BLaER1 treated with 17β-estradiol and CSF1 and Interleukin-3, amounts not matched to agents 10 nM and 100 nM (cell line): ENCODE results near the gene HAGHL.
A peak's percentile ranks its signal among the peaks of the same experiment; 100 is the strongest.
"Not testable (repeated sequence)": the region's sequence is repeated elsewhere in the genome, so short reads cannot be mapped to it uniquely, and the experiment has no call there.

ENCODE experiments used
- H3K27ac ChIP-seq, 11 experiments: shearing (Covaris generic); formaldehyde crosslinking; 2 replicates each; pipeline ENCODE4 v1.8.1; 2022
- H3K27me3 ChIP-seq, 11 experiments: shearing (Covaris generic); formaldehyde crosslinking; 2 replicates each; pipeline ENCODE4 v1.8.1; 2022
- H3K36me3 ChIP-seq, 11 experiments: shearing (Covaris generic); formaldehyde crosslinking; 2 replicates each; pipeline ENCODE4 v1.8.1; 2022
- H3K4me1 ChIP-seq, 10 experiments: shearing (Covaris generic); formaldehyde crosslinking; 2 replicates each; pipeline ENCODE4 v1.8.1; 2022
- H3K4me2 ChIP-seq, 11 experiments: shearing (Covaris generic); formaldehyde crosslinking; 2 replicates each; pipeline ENCODE4 v1.8.1; 2022
- H3K4me3 ChIP-seq, 10 experiments: shearing (Covaris generic); formaldehyde crosslinking; 2 replicates each; pipeline ENCODE4 v1.8.1; 2022
- H3K9ac ChIP-seq, 11 experiments: shearing (Covaris generic); formaldehyde crosslinking; 2 replicates each; pipeline ENCODE4 v1.8.1; 2022
- H3K9me3 ChIP-seq, 11 experiments: shearing (Covaris generic); formaldehyde crosslinking; replicated peaks in 1 of 11; 2 replicates each; pipeline ENCODE4 v1.8.1; 2022
- H4K20me1 ChIP-seq, 11 experiments: shearing (Covaris generic); formaldehyde crosslinking; 2 replicates each; pipeline ENCODE4 v1.8.1; 2022
- Cebpa-rat ChIP-seq, 11 experiments: shearing (Covaris generic); IDR thresholded peaks; 2 replicates each; pipeline ENCODE4 v1.8.1; 2022

The HAGHL gene

GRCh38 chr16:736936-737481 is 10.1 kb downstream of the HAGHL start:
- H3K27me3 ChIP-seq, result no peaks in the 10 kb centered on the region
- no peaks in the 10 kb centered on the region for H3K9me3 ChIP-seq
- peak overlapping the region; percentile 70 to 100 (median 98) for H3K4me2 ChIP-seq
- H3K4me1 ChIP-seq, result peaks cover 37 to 89% (median 79%) of the 10 kb centered on the region in 10 experiments
- peak overlapping the region in 8 of 11 experiments; percentile 58 to 83 (median 72); a peak in 17 of 22 replicates for H3K27ac ChIP-seq
- TF ChIP-seq Cebpa-rat (IDR thresholded peaks at IDR 0.05), result no peak
- H3K4me3 ChIP-seq, result peak overlapping the region in 8 of 10 experiments; percentile 46 to 64 (median 56); a peak in 15 of 20 replicates
- H4K20me1 ChIP-seq, result peaks cover 7 to 49% (median 27%) of the 10 kb centered on the region in 11 experiments; a peak in 16 of 22 replicates
- peaks cover 40 to 60% (median 52%) of the 10 kb centered on the region in 11 experiments for H3K36me3 ChIP-seq
- H3K9ac ChIP-seq, result peak overlapping the region in 8 of 11 experiments; percentile 51 to 75 (median 67); a peak in 16 of 22 replicates

- H3K4me2 ChIP-seq, result peak overlapping the region; percentile 86 to 100 (median 99)
- H3K27me3 ChIP-seq, result no peaks in the 10 kb centered on the region
- H3K27ac ChIP-seq, result peak overlapping the region; percentile 40 to 84 (median 74)
- no peaks in the 10 kb centered on the region for H3K9me3 ChIP-seq
- H3K9ac ChIP-seq, result peak overlapping the region; percentile 81 to 92 (median 87)
- H3K4me1 ChIP-seq, result peaks cover 37 to 67% (median 63%) of the 10 kb centered on the region in 10 experiments
- H3K36me3 ChIP-seq, result peaks cover 12 to 32% (median 24%) of the 10 kb centered on the region in 11 experiments
- peaks cover 2 to 22% (median 9%) of the 10 kb centered on the region in 11 experiments; a peak in 15 of 22 replicates for H4K20me1 ChIP-seq
- peak overlapping the region; percentile 71 to 98 (median 91) for H3K4me3 ChIP-seq
- no peak for TF ChIP-seq Cebpa-rat (IDR thresholded peaks at IDR 0.05)
Measured at GRCh38 chr16:739560-740458, 12.9 kb downstream of the HAGHL start.

GRCh38 chr16:740459-740763 is 13.5 kb downstream of the HAGHL start:
- Histone ChIP-seq H3K4me3 (peak overlapping the region; percentile 71 to 98 (median 91)), H3K4me2 (peak overlapping the region; percentile 86 to 100 (median 99)), H4K20me1 (peaks cover 0 to 16% (median 4%) of the 10 kb centered on the region in 11 experiments; a peak in 9 of 22 replicates), H3K27ac (peak overlapping the region; percentile 40 to 84 (median 74)), H3K36me3 (peaks cover 6 to 26% (median 19%) of the 10 kb centered on the region in 11 experiments; a peak in 19 of 22 replicates), H3K9ac (peak overlapping the region; percentile 81 to 92 (median 87)), H3K27me3 (no peaks in the 10 kb centered on the region), H3K4me1 (peaks cover 37 to 61% (median 57%) of the 10 kb centered on the region in 10 experiments), H3K9me3 (no peaks in the 10 kb centered on the region)
- TF ChIP-seq Cebpa-rat (IDR thresholded peaks at IDR 0.05), result no peak

GRCh38 chr16:740764-741505 is 14.0 kb downstream of the HAGHL start, which contains the start of gene CIAO3:
CIAO3 (minus strand) TSS chr16:740997; CDS start chr16:740985, 12 bp downstream.
- H3K27ac ChIP-seq, result peak within 1 kb of the TSS; percentile 40 to 84 (median 74)
- TF ChIP-seq Cebpa-rat (IDR thresholded peaks at IDR 0.05), result no peak

GRCh38 chr16:741986-742629 is 15.2 kb downstream of the HAGHL start:
- no peak for TF ChIP-seq Cebpa-rat (IDR thresholded peaks at IDR 0.05)
- no peak overlapping the region for H3K27ac ChIP-seq
- no peak overlapping the region for H3K4me3 ChIP-seq
- peaks cover 0 to 9% (median 2%) of the 10 kb centered on the region in 11 experiments; a peak in 13 of 22 replicates for H3K36me3 ChIP-seq
- H3K4me1 ChIP-seq, result peaks cover 28 to 48% (median 40%) of the 10 kb centered on the region in 10 experiments
- no peak overlapping the region for H3K9ac ChIP-seq
- H4K20me1 ChIP-seq, result peaks cover 0 to 6% (median 0%) of the 10 kb centered on the region in 11 experiments; a peak in 2 of 22 replicates
- H3K4me2 ChIP-seq, result peak overlapping the region in 4 of 11 experiments; percentile 11 to 40 (median 18); a peak in 5 of 22 replicates
- H3K9me3 ChIP-seq, result no peaks in the 10 kb centered on the region
- H3K27me3 ChIP-seq, result no peaks in the 10 kb centered on the region

More at GRCh38 chr16:740764-741505, 14.0 kb downstream of the HAGHL start, which contains the start of gene CIAO3:
- H3K27me3 ChIP-seq, result no peaks in the 10 kb centered on the region
- H3K9ac ChIP-seq, result peak within 1 kb of the TSS; percentile 81 to 92 (median 87)
- peak within 1 kb of the TSS; percentile 87 to 100 (median 99) for H3K4me2 ChIP-seq
- no peaks in the 10 kb centered on the region for H3K9me3 ChIP-seq
- peaks cover 37 to 60% (median 52%) of the 10 kb centered on the region in 10 experiments for H3K4me1 ChIP-seq
- H4K20me1 ChIP-seq, result peaks cover 0 to 11% (median 0%) of the 10 kb centered on the region in 11 experiments; a peak in 2 of 22 replicates
- peak within 1 kb of the TSS; percentile 71 to 98 (median 91) for H3K4me3 ChIP-seq
- H3K36me3 ChIP-seq, result peaks cover under 1 to 21% (median 13%) of the 10 kb centered on the region in 11 experiments; a peak in 17 of 22 replicates

GRCh38 chr16:742894-743293 is 16.0 kb downstream of the HAGHL start:
- H3K4me1 ChIP-seq, result peaks cover 20 to 40% (median 32%) of the 10 kb centered on the region in 10 experiments
- not testable (repeated sequence) for H3K27me3 ChIP-seq, H3K9ac ChIP-seq, H4K20me1 ChIP-seq, H3K4me3 ChIP-seq, H3K4me2 ChIP-seq, H3K36me3 ChIP-seq, H3K27ac ChIP-seq, H3K9me3 ChIP-seq

- H3K4me2 ChIP-seq, result no peak overlapping the region
Measured at GRCh38 chr16:743794-744500, 17.0 kb downstream of the HAGHL start.

More at GRCh38 chr16:743794-744500, 17.0 kb downstream of the HAGHL start:
- peaks cover 0 to 6% (median 0%) of the 10 kb centered on the region in 11 experiments; a peak in 2 of 22 replicates for H4K20me1 ChIP-seq
- no peaks in the 10 kb centered on the region for H3K9me3 ChIP-seq
- H3K9ac ChIP-seq, result no peak overlapping the region
- no peak overlapping the region for H3K27ac ChIP-seq
- H3K27me3 ChIP-seq, result no peaks in the 10 kb centered on the region
- no peak overlapping the region for H3K4me3 ChIP-seq
- no peak for TF ChIP-seq Cebpa-rat (IDR thresholded peaks at IDR 0.05)
- 0 out of 22 replicates have a peak, but pooled peaks cover 0 to 5% (median 0%) of the 10 kb centered on the region in 11 experiments for H3K36me3 ChIP-seq
- H3K4me1 ChIP-seq, result peaks cover 12 to 30% (median 22%) of the 10 kb centered on the region in 10 experiments
